Measurements from ENCODE around the gene CLMN. TPM values are rescaled to one million over a fixed set of nuclear protein-coding genes. Genes with fewer than 3 reads are reported as not detected.

The CLMN gene
- total and polyA plus RNA-seq, 2 of the 4 experiments (the other 2 are of a cell fraction) = 0.10 to 0.18 TPM

DNA sequence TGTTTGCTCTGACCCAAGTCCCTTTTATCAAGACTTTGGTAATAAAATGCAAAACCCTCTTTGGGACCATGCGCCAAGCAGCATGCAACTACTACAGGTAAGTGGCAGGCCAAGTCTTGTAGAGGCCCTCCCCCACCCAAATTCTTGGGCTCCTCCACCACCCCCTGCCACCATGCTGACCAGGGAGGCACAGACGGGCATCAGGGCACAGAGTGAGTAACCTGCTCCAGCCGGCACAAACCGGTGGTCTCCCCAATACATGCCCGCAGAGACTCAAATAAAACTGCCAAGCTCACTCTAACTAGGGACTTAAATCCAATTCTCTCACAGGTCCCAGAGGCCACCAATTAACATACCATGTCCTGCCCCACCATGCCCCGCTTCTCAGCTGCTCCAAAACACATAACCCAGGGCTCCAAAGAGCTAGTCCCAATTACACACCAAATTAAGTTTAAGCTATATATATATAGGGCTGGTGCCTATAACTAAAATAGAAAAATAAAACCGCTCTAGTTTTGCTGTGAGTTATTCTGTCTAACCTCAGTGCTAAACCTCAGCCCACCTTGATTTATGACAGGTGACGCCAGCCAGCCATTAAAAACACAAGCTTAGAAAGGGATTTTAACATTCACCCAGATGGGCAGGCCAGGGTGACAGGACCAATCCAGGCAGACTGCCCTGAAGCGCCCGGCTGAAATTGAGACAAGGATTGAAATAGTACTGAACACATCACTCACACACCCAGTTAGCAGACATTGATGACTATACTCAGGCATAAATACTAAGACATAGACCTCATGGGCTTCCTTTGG, 81.0 kb downstream of the CLMN start:
- Histone ChIP-seq H2AFZ (replicated peaks; ENCODE audit: low read length, poor library complexity) (no peak overlapping the region), H3K9me3 (ENCODE audit: control insufficient read depth, insufficient read depth, low read length) (no peaks in the 10 kb centered on the region), H2BK15ac (ENCODE audit: low read depth, low read length) (no peak overlapping the region), H3K27me3 (ENCODE audit: control insufficient read depth, insufficient read depth, low read length) (no peaks in the 10 kb centered on the region; the same call in 1 of the 2 replicates), H3K4ac (ENCODE audit: low read depth, low read length) (no peak overlapping the region), H4K8ac (ENCODE audit: low read depth in 2 of 2, low read length in 2 of 2) (no peak overlapping the region), H3K36me3 (ENCODE audit: control insufficient read depth, insufficient read depth, low read length) (no peaks in the 10 kb centered on the region), H3K9me1 (ENCODE audit: insufficient read depth, low read length) (no peaks in the 10 kb centered on the region), H3K9ac (ENCODE audit: low read depth, low read length) (no peak overlapping the region), H2AK5ac (ENCODE audit: low read depth, low read length) (no peak overlapping the region), H2BK120ac (ENCODE audit: low read depth, low read length) (no peak overlapping the region), H2AK9ac (replicated peaks; ENCODE audit: low read depth, low read length, poor library complexity) (no peak overlapping the region), H3K4me3 (ENCODE audit: insufficient read depth, low read depth, low read length) (no peak overlapping the region), H3K18ac (ENCODE audit: low read depth, low read length) (no peak overlapping the region), H4K5ac (ENCODE audit: low read depth, low read length) (no peak overlapping the region), H3K79me1 (ENCODE audit: low read depth in 1 of 2, low read length in 2 of 2) (no peaks in the 10 kb centered on the region), H4K20me1 (ENCODE audit: insufficient read depth, low read length) (no peaks in the 10 kb centered on the region), H2BK5ac (ENCODE audit: low read depth, low read length, poor library complexity, severe bottlenecking) (no peak overlapping the region), H3K23ac (ENCODE audit: low read depth, low read length) (no peak overlapping the region), H4K91ac (ENCODE audit: insufficient read depth, low read depth, low read length) (no peak overlapping the region), H3K4me2 (ENCODE audit: low read depth, low read length) (no peak overlapping the region), H3K14ac (replicated peaks; ENCODE audit: low read depth, low read length) (no peak overlapping the region), H3K4me1 (ENCODE audit: control insufficient read depth, insufficient read depth, low read length) (no peaks in the 10 kb centered on the region), H2BK20ac (ENCODE audit: low read depth, low read length) (no peak overlapping the region), H3K27ac (ENCODE audit: insufficient read depth, low read length) (no peak overlapping the region), H3K56ac (ENCODE audit: extremely low read depth, insufficient read depth, low read length) (no peak overlapping the region)
- DNase-seq (no peak), ATAC-seq (ENCODE audit: low read depth) (no peak)
- TF ChIP-seq RAD21 (IDR thresholded peaks at IDR 0.05; ENCODE audit: low read length) (no peak), ELK1 (IDR thresholded peaks at IDR 0.05; ENCODE audit: borderline replicate concordance, low read depth, low read length) (no peak), MAFK (IDR thresholded peaks at IDR 0.05; ENCODE audit: low read depth, low read length) (no peak), FOS (IDR thresholded peaks at IDR 0.05; ENCODE audit: low read depth, low read length) (no peak)
- TF ChIP-seq, protein P1, sequence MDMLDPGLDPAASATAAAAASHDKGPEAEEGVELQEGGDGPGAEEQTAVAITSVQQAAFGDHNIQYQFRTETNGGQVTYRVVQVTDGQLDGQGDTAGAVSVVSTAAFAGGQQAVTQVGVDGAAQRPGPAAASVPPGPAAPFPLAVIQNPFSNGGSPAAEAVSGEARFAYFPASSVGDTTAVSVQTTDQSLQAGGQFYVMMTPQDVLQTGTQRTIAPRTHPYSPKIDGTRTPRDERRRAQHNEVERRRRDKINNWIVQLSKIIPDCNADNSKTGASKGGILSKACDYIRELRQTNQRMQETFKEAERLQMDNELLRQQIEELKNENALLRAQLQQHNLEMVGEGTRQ (IDR thresholded peaks at IDR 0.05; ENCODE audit: low read depth, low read length) = no peak
- 100% methylated on average over 1 of the region's 10 CpGs; no CpG with 5 or more reads in 1 of the 2 experiments for WGBS, 2 experiments (ENCODE audit: extremely low coverage in 2 of 2, insufficient read length in 1 of 2)
- POLR2A ChIA-PET (ENCODE audit: unreplicated experiment) = no interaction called here
- in situ Hi-C loops (cut with MboI; ENCODE audit: low sequenced_read_pairs) = no loop called here
- no TSS peak for BruUV-seq (replicated peaks)
- dilution Hi-C loops (cut with HindIII; ENCODE audit: low sequenced_read_pairs, unreplicated experiment) = no loop called here
- CTCF ChIA-PET = no interaction called here
- intact Hi-C loops (cut with micrococcal nuclease) = no loop called here

All from IMR-90 (cell line).